Neural progenitor cell (in vitro differentiated cells): ENCODE data around the gene ULK4. TPM values are rescaled to one million over a fixed set of nuclear protein-coding genes. Genes with fewer than 3 reads are reported as not detected.

Experiments used
- DNase-seq: peaks from one replicate; pipeline ENCODE4 v3.0.0-alpha.2; 2016; ENCODE audit warnings: low spot score
- H2AFZ ChIP-seq: fragments of 200-600 bp; sonication (generic); replicated peaks from 2 replicates; pipeline ENCODE4 v1.6.1; 2016; ENCODE audit warnings: antibody characterized with exemption
- H3F3A ChIP-seq: fragments of 200-600 bp; sonication (generic); 2 replicates; pipeline ENCODE4 v1.6.1; 2016; ENCODE audit warnings: antibody characterized with exemption, low read depth
- H3K27ac ChIP-seq: fragments of 200-600 bp; sonication (generic); 2 replicates; pipeline ENCODE4 v1.5.1; 2016; ENCODE audit warnings: mild to moderate bottlenecking
- H3K27me3 ChIP-seq: fragments of 200-600 bp; sonication (generic); 2 replicates; pipeline ENCODE4 v1.6.1; 2016; ENCODE audit warnings: mild to moderate bottlenecking, moderate library complexity
- H3K36me3 ChIP-seq: fragments of 200-600 bp; sonication (generic); 2 replicates; pipeline ENCODE4 v1.5.1; 2016
- H3K4me1 ChIP-seq: fragments of 200-600 bp; sonication (generic); 2 replicates; pipeline ENCODE4 v1.6.1; 2016; ENCODE audit warnings: mixed run types
- H3K4me2 ChIP-seq: fragments of 200-600 bp; sonication (generic); 2 replicates; pipeline ENCODE4 v1.6.1; 2016
- H3K4me3 ChIP-seq: fragments of 200-600 bp; sonication (generic); 2 replicates; pipeline ENCODE4 v1.5.1; 2016
- H3K79me2 ChIP-seq: fragments of 200-600 bp; sonication (generic); 2 replicates; pipeline ENCODE4 v1.6.1; 2016; ENCODE audit warnings: low read depth
- H3K9ac ChIP-seq: fragments of 200-600 bp; sonication (generic); 2 replicates; pipeline ENCODE4 v1.6.1; 2016
- H3K9me3 ChIP-seq: fragments of 200-600 bp; sonication (generic); 2 replicates; pipeline ENCODE4 v1.5.1; 2016; ENCODE audit warnings: low read depth
- H4K20me1 ChIP-seq: fragments of 200-600 bp; sonication (generic); 2 replicates; pipeline ENCODE4 v1.6.1; 2016; ENCODE audit warnings: low read depth
- H3K27ac Mint-ChIP-seq: 3 replicates; pipeline ENCODE4 v1.8.0; 2021; ENCODE audit warnings: mixed read lengths
- H3K27me3 Mint-ChIP-seq: 2 replicates; pipeline ENCODE4 v1.8.0; 2022; ENCODE audit warnings: low read depth, mild to moderate bottlenecking, inconsistent platforms, moderate library complexity, mixed read lengths; ENCODE audit not compliant: insufficient read depth
- H3K36me3 Mint-ChIP-seq: 3 replicates; pipeline ENCODE4 v1.8.0; 2021; ENCODE audit warnings: mixed read lengths
- H3K4me1 Mint-ChIP-seq: 3 replicates; pipeline ENCODE4 v1.8.0; 2021; ENCODE audit warnings: mixed read lengths
- H3K4me3 Mint-ChIP-seq: 3 replicates; pipeline ENCODE4 v1.8.0; 2021; ENCODE audit warnings: mild to moderate bottlenecking, moderate library complexity, mixed read lengths
- H3K9me3 Mint-ChIP-seq: 3 replicates; pipeline ENCODE4 v1.8.0; 2020; ENCODE audit warnings: mixed read lengths
- EZH2 ChIP-seq: fragments of 200-600 bp; sonication (generic); IDR thresholded peaks from 2 replicates; pipeline ENCODE4 v1.6.1; 2017; ENCODE audit warnings: antibody characterized with exemption, mild to moderate bottlenecking, moderate library complexity
- EZH2phosphoT487 ChIP-seq: fragments of 200-600 bp; sonication (generic); IDR thresholded peaks from 2 replicates; pipeline ENCODE4 v1.6.1; 2017; ENCODE audit warnings: antibody characterized with exemption
- small RNA-seq: library from RNA; depleted of rRNA; stranded (forward); fragments of <200 nt; gene quantifications from one replicate; pipeline ENCODE3, GENCODE V24; 2015
- total RNA-seq: library from RNA; depleted of rRNA; stranded (reverse); fragments of >200 nt; gene quantifications from 2 replicates; pipeline ENCODE4 v1.2.3, GENCODE V29; 2015; ENCODE audit warnings: low replicate concordance
- TF ChIP-seq, protein P1 (sequence below): fragments of 200-600 bp; sonication (generic); IDR thresholded peaks from 2 replicates; pipeline ENCODE4 v1.5.1; 2017; ENCODE audit warnings: antibody characterized with exemption, mild to moderate bottlenecking

The ULK4 gene
- total RNA-seq, 1 donor from 2014 or later, result 33.0 TPM

DNA sequence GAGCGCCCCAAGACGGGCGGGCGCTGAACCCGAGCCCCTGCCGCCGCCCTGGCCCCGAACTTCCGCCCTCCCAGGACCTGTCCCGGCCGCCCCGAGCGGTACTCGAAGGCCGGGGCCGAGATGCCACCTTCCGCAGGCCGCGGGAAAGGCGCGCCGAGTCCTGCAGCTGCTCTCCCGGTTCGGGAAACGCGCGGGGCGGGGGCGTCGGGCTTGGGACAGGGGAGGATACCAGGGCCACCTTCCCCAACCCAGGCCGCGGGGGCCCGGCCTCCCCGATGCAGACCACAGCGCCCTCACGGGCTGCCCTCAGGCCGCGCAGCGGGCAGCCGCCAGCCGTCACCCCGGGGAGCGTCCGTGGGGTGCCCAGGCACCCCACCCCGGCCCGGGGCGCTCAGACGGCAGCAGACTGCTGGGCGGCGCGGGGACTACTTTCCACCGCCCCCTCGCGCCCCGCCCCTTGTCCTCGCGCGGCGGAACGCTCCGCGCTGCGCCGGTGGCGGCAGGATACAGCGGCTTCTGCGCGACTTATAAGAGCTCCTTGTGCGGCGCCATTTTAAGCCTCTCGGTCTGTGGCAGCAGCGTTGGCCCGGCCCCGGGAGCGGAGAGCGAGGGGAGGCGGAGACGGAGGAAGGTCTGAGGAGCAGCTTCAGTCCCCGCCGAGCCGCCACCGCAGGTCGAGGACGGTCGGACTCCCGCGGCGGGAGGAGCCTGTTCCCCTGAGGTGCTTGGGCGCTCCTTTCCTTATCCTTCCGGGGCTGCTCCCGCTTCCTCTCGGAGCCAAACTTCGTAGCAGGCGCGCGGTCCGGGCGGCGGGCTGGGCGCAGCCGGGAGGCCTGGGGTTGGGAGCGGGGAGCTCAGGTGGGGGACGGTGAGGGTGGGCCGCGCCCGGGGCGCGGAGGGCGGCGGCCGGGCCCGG, 762.7 kb downstream of the ULK4 start, which contains the start of gene CTNNB1:
Gene CTNNB1, plus strand, starts transcription at position 556 of the 916 bp plus-strand sequence. CDS start 24,564 bp downstream, outside the sequence.
- Histone ChIP-seq H3K4me3 (peak within 1 kb of the TSS; percentile 100), H3F3A (peaks cover 19% of the 10 kb centered on the region), H3K27ac (peak within 1 kb of the TSS; percentile 97), H3K9me3 (no peaks in the 10 kb centered on the region), H3K79me2 (peaks cover 56% of the 10 kb centered on the region), H4K20me1 (peaks cover 43% of the 10 kb centered on the region), H3K9ac (peak within 1 kb of the TSS; percentile 97), H3K27me3 (no peaks in the 10 kb centered on the region), H2AFZ (peak within 1 kb of the TSS; percentile 81), H3K36me3 (no peaks in the 10 kb centered on the region), H3K4me1 (peaks cover 50% of the 10 kb centered on the region), H3K4me2 (peak within 1 kb of the TSS; percentile 92)
- peaks cover 4% of the 10 kb centered on the region for H3K36me3 Mint-ChIP-seq
- H3K9me3 Mint-ChIP-seq, result no peaks in the 10 kb centered on the region
- H3K27ac Mint-ChIP-seq, result peak within 1 kb of the TSS; percentile 97
- H3K4me1 Mint-ChIP-seq, result peaks cover 55% of the 10 kb centered on the region
- H3K27me3 Mint-ChIP-seq, result no peaks in the 10 kb centered on the region
- peak within 1 kb of the TSS; percentile 98 for H3K4me3 Mint-ChIP-seq
- DNase-seq, result peak; percentile 97
- TF ChIP-seq, protein P1, sequence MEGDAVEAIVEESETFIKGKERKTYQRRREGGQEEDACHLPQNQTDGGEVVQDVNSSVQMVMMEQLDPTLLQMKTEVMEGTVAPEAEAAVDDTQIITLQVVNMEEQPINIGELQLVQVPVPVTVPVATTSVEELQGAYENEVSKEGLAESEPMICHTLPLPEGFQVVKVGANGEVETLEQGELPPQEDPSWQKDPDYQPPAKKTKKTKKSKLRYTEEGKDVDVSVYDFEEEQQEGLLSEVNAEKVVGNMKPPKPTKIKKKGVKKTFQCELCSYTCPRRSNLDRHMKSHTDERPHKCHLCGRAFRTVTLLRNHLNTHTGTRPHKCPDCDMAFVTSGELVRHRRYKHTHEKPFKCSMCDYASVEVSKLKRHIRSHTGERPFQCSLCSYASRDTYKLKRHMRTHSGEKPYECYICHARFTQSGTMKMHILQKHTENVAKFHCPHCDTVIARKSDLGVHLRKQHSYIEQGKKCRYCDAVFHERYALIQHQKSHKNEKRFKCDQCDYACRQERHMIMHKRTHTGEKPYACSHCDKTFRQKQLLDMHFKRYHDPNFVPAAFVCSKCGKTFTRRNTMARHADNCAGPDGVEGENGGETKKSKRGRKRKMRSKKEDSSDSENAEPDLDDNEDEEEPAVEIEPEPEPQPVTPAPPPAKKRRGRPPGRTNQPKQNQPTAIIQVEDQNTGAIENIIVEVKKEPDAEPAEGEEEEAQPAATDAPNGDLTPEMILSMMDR, result no peak
- TF ChIP-seq EZH2 (peak; percentile 45), EZH2phosphoT487 (peak; percentile 33)

DNA sequence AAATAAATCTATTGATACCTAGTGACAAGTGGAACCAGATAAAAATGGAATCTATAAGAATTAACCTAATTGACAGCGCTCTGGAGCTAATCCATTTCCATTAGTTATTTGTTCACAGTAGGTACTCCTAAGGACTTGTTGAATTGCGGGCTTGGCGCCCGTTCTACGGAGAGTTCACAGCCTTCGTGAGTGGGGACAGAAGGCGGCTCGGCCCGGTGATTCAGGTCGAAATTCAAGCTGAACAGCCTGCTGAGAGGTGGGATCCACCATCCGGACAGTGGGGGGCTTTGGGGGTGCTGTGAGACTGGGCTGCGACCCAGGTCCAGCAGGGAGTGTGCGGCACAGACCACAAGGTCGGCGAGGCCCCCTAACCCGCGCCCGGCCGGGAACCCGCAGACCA, 763.4 kb downstream of the ULK4 start:
- Mint-ChIP-seq H3K4me3 (peak overlapping the region; percentile 94), H3K27ac (peak overlapping the region; percentile 95), H3K4me1 (peaks cover 62% of the 10 kb centered on the region), H3K9me3 (no peaks in the 10 kb centered on the region), H3K27me3 (no peaks in the 10 kb centered on the region), H3K36me3 (no peaks in the 10 kb centered on the region)
- no peaks in the 10 kb centered on the region for H3K9me3 ChIP-seq
- H2AFZ ChIP-seq, result peak overlapping the region; percentile 81
- peaks cover 19% of the 10 kb centered on the region for H3F3A ChIP-seq
- H3K27ac ChIP-seq, result no peak overlapping the region
- H3K4me1 ChIP-seq, result peaks cover 44% of the 10 kb centered on the region
- H3K27me3 ChIP-seq, result no peaks in the 10 kb centered on the region
- H3K9ac ChIP-seq, result peak overlapping the region; percentile 50
- peaks cover 36% of the 10 kb centered on the region for H4K20me1 ChIP-seq
- H3K4me2 ChIP-seq, result peak overlapping the region; percentile 92
- H3K4me3 ChIP-seq, result peak overlapping the region; percentile 100
- peak; percentile 62 for DNase-seq
- H3K36me3 ChIP-seq, result no peaks in the 10 kb centered on the region
- TF ChIP-seq, protein P1, result no peak
- TF ChIP-seq EZH2phosphoT487 (no peak), EZH2 (no peak)
- H3K79me2 ChIP-seq, result peaks cover 50% of the 10 kb centered on the region

DNA sequence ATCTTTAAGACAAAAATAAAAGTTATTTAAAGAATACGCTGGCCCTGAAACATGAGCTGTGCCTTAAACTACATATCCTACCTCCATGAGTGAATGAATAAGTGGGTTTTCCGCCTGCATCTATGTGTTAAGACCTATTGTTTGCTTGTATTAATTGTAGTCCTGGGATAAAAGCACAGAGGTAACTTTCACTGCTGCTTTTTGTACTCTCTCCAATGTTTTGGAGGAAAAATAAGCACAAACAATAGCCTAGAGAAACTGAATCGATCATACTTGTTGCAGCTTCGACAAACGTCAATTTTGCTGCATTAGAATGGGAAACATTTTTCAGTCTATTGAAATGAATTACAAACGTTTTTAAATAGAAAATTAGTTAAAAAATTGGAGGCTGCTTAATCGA, 763.9 kb downstream of the ULK4 start:
- H3K9me3 ChIP-seq, result no peaks in the 10 kb centered on the region
- no peak overlapping the region for H2AFZ ChIP-seq
- no peak overlapping the region for H3K9ac ChIP-seq
- H3F3A ChIP-seq, result peaks cover 19% of the 10 kb centered on the region
- Mint-ChIP-seq H3K27me3 (no peaks in the 10 kb centered on the region), H3K4me3 (peak overlapping the region; percentile 94), H3K36me3 (no peaks in the 10 kb centered on the region), H3K4me1 (peaks cover 60% of the 10 kb centered on the region), H3K27ac (no peak overlapping the region), H3K9me3 (no peaks in the 10 kb centered on the region)
- H3K79me2 ChIP-seq, result peaks cover 45% of the 10 kb centered on the region
- TF ChIP-seq, protein P1, result no peak
- TF ChIP-seq EZH2phosphoT487 (no peak), EZH2 (no peak)
- H3K4me1 ChIP-seq, result peaks cover 39% of the 10 kb centered on the region
- DNase-seq, result no peak
- H4K20me1 ChIP-seq, result peaks cover 32% of the 10 kb centered on the region
- H3K4me3 ChIP-seq, result peak overlapping the region; percentile 100
- H3K4me2 ChIP-seq, result peak overlapping the region; percentile 92
- no peaks in the 10 kb centered on the region for H3K36me3 ChIP-seq
- no peaks in the 10 kb centered on the region for H3K27me3 ChIP-seq
- H3K27ac ChIP-seq, result no peak overlapping the region

Small RNA genes within 50 kb of the gene (small RNA-seq; reads per million reads assigned to genes)
- gene ATP6V0E1P2 (not detected), gene RF00019 (not detected), gene RF00096 (not detected), gene RF00602 (not detected)

Other genes starting within 250 kb of the ULK4 start
- gene TRAK1, start 129.3 kb upstream of the ULK4 start, total RNA-seq, result 32.2 and 41.3 TPM in 2 replicates